Tibial nerve (tissue), 3 donors: ENCODE measurements around the gene CEP290.

Experiments
- POLR2A ChIP-seq, 2 donors: fragments of 450-650 bp; IDR thresholded peaks; one replicate each; pipeline ENCODE4 v1.6.1; 2017; ENCODE audit warnings: antibody characterized with exemption in 2 of 2, mild to moderate bottlenecking in 2 of 2, moderate library complexity in 2 of 2
- TF ChIP-seq, protein P1 (sequence below), 5 experiments: fragments of 200-600 bp in 3 of 5; fragments of 450-650 bp in 2 of 5; sonication (generic) in 3 of 5; IDR thresholded peaks; one replicate each; pipeline ENCODE4 v1.5.1; 2016 to 2019; ENCODE audit warnings: antibody characterized with exemption in 5 of 5, mild to moderate bottlenecking in 3 of 5, moderate library complexity in 2 of 5

GRCh38 chr12:88035271-88035906 is 106.5 kb downstream of the CEP290 start:
- TF ChIP-seq POLR2A (IDR thresholded peaks at IDR 0.05) = peak; percentile 83 to 87
- TF ChIP-seq, protein P1, sequence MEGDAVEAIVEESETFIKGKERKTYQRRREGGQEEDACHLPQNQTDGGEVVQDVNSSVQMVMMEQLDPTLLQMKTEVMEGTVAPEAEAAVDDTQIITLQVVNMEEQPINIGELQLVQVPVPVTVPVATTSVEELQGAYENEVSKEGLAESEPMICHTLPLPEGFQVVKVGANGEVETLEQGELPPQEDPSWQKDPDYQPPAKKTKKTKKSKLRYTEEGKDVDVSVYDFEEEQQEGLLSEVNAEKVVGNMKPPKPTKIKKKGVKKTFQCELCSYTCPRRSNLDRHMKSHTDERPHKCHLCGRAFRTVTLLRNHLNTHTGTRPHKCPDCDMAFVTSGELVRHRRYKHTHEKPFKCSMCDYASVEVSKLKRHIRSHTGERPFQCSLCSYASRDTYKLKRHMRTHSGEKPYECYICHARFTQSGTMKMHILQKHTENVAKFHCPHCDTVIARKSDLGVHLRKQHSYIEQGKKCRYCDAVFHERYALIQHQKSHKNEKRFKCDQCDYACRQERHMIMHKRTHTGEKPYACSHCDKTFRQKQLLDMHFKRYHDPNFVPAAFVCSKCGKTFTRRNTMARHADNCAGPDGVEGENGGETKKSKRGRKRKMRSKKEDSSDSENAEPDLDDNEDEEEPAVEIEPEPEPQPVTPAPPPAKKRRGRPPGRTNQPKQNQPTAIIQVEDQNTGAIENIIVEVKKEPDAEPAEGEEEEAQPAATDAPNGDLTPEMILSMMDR (IDR thresholded peaks at IDR 0.05) = peak in 1 of 5 experiments; percentile 31
